Stimulated activated CD4-positive, alpha-beta T cell treated with anti-CD3 and anti-CD28 coated beads, TNF-alpha, amount 100 ng/mL, for 24 hours (primary cell): ENCODE measurements around the gene KLK7.
"Not testable (repeated sequence)": the region's sequence is repeated elsewhere in the genome, so short reads cannot be mapped to it uniquely, and the experiment has no call there.

Experiments
- DNase-seq, 3 experiments: peaks; one replicate each; pipeline ENCODE4 v3.0.0-alpha.2; 2020; ENCODE audit warnings: low read depth in 3 of 3

Gene KLK7

GRCh38 chr19:51012661-51013190 lies 29.0 kb upstream of the KLK7 start:
- DNase-seq = no peak

- no peak for DNase-seq
These were observed 26.5 kb upstream of the KLK7 start for GRCh38 chr19:51010066-51010795.

DNA sequence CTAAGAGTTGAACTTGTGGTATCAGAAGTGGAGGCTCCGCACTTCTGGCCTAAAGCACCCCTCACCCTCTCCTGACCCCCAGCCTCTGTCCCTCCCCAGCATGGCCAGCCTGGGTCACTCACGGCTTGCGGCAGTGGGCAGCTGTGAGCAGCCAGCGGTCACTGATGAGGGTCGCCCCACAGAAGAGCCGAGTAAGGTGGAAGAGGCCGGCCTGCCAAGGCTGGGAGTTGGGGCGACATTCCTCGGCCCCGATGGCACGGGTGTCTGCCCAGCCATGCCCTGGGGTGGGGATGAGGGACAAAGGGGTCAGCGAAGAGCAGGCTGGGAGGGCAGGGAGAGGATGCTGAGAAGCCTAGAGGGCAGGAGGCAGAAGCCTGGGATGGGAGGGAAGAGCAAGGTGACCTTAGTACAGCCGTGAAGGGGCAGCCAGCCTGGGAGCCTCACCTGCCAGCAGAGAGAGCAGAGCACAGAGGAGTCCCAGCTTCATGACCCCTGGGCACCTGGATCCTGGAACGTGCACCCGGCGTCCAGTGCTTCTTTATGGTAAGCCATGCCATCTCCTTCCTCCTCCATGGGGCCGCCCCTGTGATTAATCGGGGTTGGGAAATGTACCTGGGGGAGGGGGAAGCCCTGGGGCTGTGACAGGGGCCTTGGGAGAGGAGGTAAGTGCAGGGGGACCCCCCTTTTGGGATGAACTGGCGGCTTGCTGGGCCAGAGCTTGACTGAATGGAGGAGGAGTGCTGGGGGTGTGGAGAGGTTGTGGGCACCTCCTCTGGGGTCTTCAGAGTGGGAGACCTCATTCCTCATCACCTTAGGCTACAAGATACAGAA lies 25.6 kb upstream of the KLK7 start:
- no peak for DNase-seq

GRCh38 chr19:51007488-51007887 lies 23.8 kb upstream of the KLK7 start:
- no peak for DNase-seq

- DNase-seq = no peak
These were observed 22.7 kb upstream of the KLK7 start for GRCh38 chr19:51006406-51006805.

GRCh38 chr19:51005248-51005647 lies 21.5 kb upstream of the KLK7 start:
- no peak for DNase-seq

DNA sequence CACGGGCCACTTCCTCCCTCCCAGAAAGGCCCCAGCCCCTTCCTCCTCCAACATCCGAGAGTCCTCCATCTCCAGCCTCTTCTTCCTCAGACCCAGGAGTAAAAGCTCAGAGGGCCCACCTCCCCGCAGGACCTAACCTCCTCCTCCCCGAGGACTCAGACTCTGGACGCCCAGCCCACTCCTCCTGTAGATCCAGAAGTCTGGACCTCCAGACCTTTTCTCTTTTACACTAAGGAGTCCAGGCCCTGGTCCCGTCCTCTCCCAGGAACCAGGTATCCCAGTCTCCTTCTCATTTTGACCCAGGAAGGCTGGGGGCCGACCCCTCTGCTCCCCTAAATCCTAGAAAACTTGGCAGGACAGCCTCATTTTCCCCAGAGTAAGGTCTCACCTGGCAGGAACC lies 19.6 kb upstream of the KLK7 start:
- no peak for DNase-seq

DNA sequence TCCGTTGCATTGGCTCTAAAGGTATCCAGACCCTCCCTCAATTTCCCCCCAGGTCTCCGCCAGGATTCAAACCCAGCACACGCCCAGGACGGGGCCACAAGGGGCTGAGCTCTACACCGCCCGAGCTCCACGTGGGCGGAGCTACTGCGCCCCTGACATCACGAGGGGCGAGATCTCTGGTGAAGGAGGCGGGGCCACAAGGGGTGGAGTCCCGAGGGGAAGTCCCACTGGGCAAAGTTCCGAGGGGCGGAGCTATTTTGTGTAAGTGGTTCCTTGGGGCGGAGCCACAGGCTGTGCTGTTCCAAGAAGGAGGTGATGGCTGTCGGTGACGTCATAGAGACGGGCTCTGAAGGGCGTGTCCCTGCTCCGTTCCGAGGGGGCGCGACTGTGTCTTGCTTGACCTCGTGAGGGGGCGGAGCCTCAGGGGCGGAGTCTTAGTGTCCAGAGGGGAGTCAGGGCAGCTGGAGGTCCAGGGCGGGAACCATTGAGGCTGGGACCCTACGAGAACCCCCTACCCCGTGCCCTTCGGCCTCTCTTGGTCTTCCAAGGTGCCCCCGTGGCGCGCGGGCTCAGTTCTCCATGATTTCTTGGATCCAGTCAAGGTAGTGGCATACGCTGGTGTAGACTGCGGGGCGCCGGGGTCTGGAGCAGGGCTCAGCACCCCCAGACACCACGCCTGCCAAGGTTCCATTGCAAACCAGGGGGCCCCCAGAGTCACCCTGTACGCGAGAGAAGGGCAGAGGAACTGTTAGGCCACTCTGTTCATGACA lies 19.0 kb upstream of the KLK7 start:
- peak in 1 of 3 experiments; percentile 30 for DNase-seq

DNA sequence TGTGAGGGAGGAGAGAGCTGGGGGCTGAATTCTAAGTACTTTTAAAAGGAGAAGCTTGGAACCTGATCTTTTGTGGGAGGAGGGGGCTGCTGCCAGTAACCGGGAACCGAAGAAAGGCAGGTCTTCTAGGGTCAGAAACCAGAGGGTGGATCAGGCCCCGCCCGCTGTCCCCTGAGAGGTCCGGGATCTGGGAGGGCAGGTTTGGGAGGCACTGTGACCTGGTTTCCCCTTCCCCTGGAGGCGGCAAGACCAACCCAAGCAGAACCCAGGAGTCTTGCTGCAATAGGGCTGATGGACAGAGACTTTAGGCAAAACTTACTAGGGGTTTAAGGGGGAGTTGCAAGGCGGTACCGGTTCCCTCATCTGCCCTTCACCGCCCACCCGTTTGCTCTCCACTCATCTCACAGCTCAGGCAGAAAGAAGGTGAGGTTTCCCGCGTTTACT lies 18.4 kb upstream of the KLK7 start:
- DNase-seq = no peak

GRCh38 chr19:51001515-51001914 lies 17.8 kb upstream of the KLK7 start, which contains the start of gene KLK8:
Gene KLK8, minus strand, starts transcription at chr19:51001604. Its CDS starts 437 bp downstream, at chr19:51001167.
- DNase-seq = no peak

GRCh38 chr19:51000981-51001380 lies 17.3 kb upstream of the KLK7 start:
- no peak for DNase-seq

- DNase-seq = no peak
These were observed 16.7 kb upstream of the KLK7 start for GRCh38 chr19:51000426-51000825.

DNA sequence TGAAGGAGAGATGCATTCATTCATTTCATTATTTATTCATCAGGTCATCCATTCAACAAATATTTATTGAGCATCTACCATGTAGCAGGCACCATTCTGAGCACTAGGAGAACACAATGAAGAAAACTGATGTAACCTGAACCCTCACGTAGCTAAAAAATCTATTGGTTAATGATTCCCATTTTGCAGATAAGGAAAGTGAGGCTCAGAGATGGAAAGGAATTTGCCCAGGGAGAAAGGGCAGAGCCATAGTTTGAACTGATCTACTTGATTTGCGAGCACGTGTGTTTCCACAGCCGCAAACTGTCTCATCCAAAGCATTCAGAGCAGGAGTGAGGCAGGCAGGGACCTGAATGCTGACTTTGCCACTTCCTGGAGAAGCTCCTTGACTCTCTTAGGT lies 15.0 kb upstream of the KLK7 start:
- no peak for DNase-seq

- DNase-seq = no peak
These were observed 14.3 kb upstream of the KLK7 start for GRCh38 chr19:50998061-50998460.

GRCh38 chr19:50994129-50994528 lies 10.4 kb upstream of the KLK7 start:
- DNase-seq = no peak

GRCh38 chr19:50992666-50993035 lies 8.9 kb upstream of the KLK7 start:
- no peak for DNase-seq

DNA sequence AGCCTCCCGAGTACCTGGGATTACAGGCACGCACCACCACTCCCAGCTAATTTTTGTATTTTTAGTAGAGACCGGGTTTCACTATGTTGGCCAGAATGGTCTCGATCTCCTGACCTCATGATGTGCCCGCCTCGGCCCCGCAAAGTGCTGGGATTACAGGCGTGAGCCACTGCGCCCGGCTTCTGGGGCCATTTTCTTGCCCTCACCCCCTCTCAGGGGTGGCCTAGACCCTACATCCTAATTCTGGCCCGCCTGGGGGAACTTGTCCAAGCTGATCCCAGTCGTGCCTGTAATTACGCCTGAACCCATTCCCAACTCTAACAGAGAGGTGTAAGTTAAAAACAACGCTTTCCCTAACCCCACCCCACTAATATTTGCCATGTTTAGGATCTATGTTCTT lies 699 bp upstream of the KLK7 start:
- DNase-seq = not testable (repeated sequence)

- no peak for DNase-seq
These were observed 1.5 kb downstream of the KLK7 start for GRCh38 chr19:50982186-50982585.

GRCh38 chr19:50981587-50982146 lies 2.0 kb downstream of the KLK7 start:
- no peak for DNase-seq

- no peak for DNase-seq
These were observed 3.5 kb downstream of the KLK7 start for GRCh38 chr19:50980208-50980607.

DNA sequence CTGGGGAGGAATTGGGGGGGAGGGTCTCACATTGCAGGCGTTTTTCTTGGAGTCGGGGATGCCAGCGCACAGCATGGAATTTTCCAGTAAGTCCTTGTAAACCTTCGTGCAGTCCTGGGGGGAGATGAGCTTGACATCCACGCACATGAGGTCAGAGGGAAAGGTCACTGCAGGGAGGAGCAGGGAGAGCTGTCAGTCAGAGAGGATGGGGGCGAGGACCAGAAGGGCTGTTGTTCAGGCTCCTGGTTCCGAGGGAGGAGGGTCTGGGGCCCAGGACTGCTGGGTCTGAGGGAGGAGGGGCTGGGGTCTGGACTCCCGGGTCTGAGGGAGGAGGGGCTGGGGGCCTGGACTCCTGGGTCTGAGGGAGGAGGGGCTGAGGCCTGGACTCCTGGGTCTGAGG lies 4.0 kb downstream of the KLK7 start:
- no peak for DNase-seq
